ENCODE measurements around the gene ARPC5.

DNA sequence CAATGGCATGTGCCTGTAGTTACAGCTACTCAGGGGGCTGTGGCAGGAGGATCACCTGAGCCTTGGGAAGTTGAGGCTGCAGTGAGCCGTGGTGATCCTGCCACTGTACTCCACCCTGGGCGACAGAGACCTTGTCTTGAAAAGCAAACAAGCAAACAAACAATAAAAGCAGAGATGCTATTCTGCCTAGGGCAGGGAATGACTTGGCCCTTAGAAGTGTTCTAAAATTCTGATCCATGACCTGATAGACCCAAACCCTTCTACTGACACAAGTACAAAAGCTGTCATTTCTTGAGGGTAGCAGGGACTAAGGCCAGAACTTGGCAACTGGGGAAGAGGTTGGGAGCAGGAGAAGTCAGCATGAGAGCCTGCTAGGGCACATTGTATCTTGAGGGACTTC lies 29.7 kb downstream of the ARPC5 start:
- TF ChIP-seq, protein P1, sequence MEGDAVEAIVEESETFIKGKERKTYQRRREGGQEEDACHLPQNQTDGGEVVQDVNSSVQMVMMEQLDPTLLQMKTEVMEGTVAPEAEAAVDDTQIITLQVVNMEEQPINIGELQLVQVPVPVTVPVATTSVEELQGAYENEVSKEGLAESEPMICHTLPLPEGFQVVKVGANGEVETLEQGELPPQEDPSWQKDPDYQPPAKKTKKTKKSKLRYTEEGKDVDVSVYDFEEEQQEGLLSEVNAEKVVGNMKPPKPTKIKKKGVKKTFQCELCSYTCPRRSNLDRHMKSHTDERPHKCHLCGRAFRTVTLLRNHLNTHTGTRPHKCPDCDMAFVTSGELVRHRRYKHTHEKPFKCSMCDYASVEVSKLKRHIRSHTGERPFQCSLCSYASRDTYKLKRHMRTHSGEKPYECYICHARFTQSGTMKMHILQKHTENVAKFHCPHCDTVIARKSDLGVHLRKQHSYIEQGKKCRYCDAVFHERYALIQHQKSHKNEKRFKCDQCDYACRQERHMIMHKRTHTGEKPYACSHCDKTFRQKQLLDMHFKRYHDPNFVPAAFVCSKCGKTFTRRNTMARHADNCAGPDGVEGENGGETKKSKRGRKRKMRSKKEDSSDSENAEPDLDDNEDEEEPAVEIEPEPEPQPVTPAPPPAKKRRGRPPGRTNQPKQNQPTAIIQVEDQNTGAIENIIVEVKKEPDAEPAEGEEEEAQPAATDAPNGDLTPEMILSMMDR (IDR thresholded peaks at IDR 0.05) = no peak
- no peak for TF ChIP-seq POLR2A (IDR thresholded peaks at IDR 0.05)
